Lower lobe of right lung (tissue), 2 donors: ENCODE data around the gene IQSEC3. TPM values are rescaled to one million over a fixed set of nuclear protein-coding genes. Genes with fewer than 3 reads are reported as not detected.

Source experiments
- ATAC-seq, 2 donors: fragments of 200-7000 bp; cut with Tn5 transposase; one replicate each; pipeline ENCODE4 v1.9.1; 2020 to 2022; ENCODE audit warnings: mild to moderate bottlenecking in 2 of 2, moderate library complexity in 2 of 2
- DNase-seq: peaks from one replicate; pipeline ENCODE4 v3.0.0-alpha.2; 2020
- H3K27ac ChIP-seq: fragments of 200-600 bp; one replicate; pipeline ENCODE4 v1.8.0; 2022
- H3K27me3 ChIP-seq: fragments of 200-600 bp; one replicate; pipeline ENCODE4 v1.8.0; 2022; ENCODE audit warnings: low read depth
- H3K36me3 ChIP-seq: fragments of 200-600 bp; one replicate; pipeline ENCODE4 v1.8.0; 2022; ENCODE audit warnings: mild to moderate bottlenecking
- H3K4me1 ChIP-seq: fragments of 200-600 bp; one replicate; pipeline ENCODE4 v1.8.0; 2022
- H3K4me3 ChIP-seq: fragments of 200-600 bp; one replicate; pipeline ENCODE4 v1.8.0; 2022; ENCODE audit warnings: mild to moderate bottlenecking
- H3K9me3 ChIP-seq: fragments of 200-600 bp; one replicate; pipeline ENCODE4 v1.8.0; 2022
- intact Hi-C: fragments of 100-400 bp; cut with DNase I; formaldehyde crosslinking; loops from one replicate; pipeline ENCODE4 v1.11.0; 2022
- total RNA-seq: library from RNA; stranded (reverse); fragmentation: NEBNext Ultra II Directional; extraction: Animal tissue kit (Norgen Biotek cat#: 25700); gene quantifications from one replicate; pipeline ENCODE4 v1.2.1, GENCODE V29; 2021
- TF ChIP-seq, protein P1 (sequence below): fragments of 200-600 bp; IDR thresholded peaks from one replicate; pipeline ENCODE4 v1.8.0; 2022; ENCODE audit warnings: antibody characterized with exemption, mild to moderate bottlenecking
- donor health status: DM: no; HTN: yes; CAD: no; lungs with severe emphysema.

Gene IQSEC3
- total RNA-seq, 1 donor from 2014 or later: 10.7 TPM

DNA sequence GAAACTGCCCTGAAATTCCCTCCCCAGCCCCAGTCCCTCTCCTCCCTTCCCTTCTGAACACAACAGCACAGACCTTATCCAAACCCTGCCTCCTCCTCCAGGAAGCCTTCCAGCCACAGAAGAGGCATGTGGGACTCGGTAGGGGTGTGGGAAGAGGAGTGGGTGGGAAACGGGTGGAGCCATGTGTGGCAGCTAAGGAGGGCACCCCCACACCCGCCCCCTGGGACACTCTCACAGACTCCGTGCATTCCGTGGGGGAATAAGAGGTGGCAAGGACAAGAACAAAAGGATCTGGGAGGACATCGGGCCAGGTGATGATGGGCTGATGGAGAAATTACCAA is 123.0 kb downstream of the IQSEC3 start:
- DNase-seq (peak; percentile 30), ATAC-seq (no peak)
- Histone ChIP-seq H3K4me1 (peaks cover 7% of the 10 kb centered on the region), H3K4me3 (no peak overlapping the region), H3K27ac (no peak overlapping the region), H3K36me3 (no peaks in the 10 kb centered on the region), H3K27me3 (peaks cover 8% of the 10 kb centered on the region), H3K9me3 (no peaks in the 10 kb centered on the region)
- TF ChIP-seq, protein P1, sequence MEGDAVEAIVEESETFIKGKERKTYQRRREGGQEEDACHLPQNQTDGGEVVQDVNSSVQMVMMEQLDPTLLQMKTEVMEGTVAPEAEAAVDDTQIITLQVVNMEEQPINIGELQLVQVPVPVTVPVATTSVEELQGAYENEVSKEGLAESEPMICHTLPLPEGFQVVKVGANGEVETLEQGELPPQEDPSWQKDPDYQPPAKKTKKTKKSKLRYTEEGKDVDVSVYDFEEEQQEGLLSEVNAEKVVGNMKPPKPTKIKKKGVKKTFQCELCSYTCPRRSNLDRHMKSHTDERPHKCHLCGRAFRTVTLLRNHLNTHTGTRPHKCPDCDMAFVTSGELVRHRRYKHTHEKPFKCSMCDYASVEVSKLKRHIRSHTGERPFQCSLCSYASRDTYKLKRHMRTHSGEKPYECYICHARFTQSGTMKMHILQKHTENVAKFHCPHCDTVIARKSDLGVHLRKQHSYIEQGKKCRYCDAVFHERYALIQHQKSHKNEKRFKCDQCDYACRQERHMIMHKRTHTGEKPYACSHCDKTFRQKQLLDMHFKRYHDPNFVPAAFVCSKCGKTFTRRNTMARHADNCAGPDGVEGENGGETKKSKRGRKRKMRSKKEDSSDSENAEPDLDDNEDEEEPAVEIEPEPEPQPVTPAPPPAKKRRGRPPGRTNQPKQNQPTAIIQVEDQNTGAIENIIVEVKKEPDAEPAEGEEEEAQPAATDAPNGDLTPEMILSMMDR: no peak
- intact Hi-C loops: no loop called here

DNA sequence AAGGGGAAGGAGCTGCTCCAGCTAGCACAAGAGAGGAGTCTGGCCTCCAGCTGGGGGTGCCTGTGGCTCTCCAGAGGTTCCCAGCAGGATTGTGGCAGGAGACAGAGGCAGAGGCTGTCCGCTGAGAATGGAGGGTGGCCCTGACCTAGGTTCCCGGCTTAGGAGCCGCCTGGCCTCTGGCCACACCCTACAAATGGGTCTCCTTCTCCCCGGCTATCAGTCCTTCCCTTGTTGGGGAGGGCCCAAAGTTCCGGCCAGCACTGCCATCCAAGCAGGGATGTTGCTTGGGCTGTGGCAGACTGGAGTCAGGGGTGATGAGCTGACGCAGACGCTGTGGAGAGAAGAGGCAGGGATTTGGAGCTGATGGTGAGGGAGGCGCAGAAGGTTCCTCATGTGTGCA is 124.3 kb downstream of the IQSEC3 start:
- Histone ChIP-seq H3K36me3 (no peaks in the 10 kb centered on the region), H3K27ac (no peak overlapping the region)

DNA sequence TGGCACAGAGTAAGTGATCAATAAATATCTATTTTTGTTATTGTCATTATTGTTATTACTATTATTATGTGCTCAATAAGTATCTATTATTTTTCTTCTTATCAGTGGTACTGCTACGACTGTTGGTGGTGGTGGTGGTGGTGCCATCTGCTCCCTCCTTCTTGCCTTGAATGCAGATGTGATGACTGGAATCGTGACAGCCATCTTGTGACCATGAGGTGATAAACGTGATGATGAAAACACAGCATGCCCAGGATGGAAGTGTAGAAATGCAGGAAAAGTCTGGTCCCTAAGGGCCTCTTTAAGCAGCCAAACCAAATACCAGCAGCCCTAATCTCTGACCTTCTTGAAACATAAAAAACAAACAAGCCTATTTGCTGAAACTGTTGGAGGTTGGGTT is 125.0 kb downstream of the IQSEC3 start:
- Histone ChIP-seq H3K27me3 (peaks cover 8% of the 10 kb centered on the region), H3K36me3 (no peaks in the 10 kb centered on the region), H3K4me3 (no peak overlapping the region), H3K4me1 (peaks cover 7% of the 10 kb centered on the region), H3K9me3 (no peaks in the 10 kb centered on the region), H3K27ac (no peak overlapping the region)
- TF ChIP-seq, protein P1: no peak
- intact Hi-C loops: no loop called here
- DNase-seq (no peak), ATAC-seq (no peak)

More for the DNA sequence above, 124.3 kb downstream of the IQSEC3 start:
- intact Hi-C loops: no loop called here
- no peak overlapping the region for H3K4me3 ChIP-seq
- DNase-seq: peak; percentile 30
- peaks cover 8% of the 10 kb centered on the region for H3K27me3 ChIP-seq
- no peaks in the 10 kb centered on the region for H3K9me3 ChIP-seq
- TF ChIP-seq, protein P1: no peak
- ATAC-seq: no peak
- peaks cover 7% of the 10 kb centered on the region for H3K4me1 ChIP-seq

DNA sequence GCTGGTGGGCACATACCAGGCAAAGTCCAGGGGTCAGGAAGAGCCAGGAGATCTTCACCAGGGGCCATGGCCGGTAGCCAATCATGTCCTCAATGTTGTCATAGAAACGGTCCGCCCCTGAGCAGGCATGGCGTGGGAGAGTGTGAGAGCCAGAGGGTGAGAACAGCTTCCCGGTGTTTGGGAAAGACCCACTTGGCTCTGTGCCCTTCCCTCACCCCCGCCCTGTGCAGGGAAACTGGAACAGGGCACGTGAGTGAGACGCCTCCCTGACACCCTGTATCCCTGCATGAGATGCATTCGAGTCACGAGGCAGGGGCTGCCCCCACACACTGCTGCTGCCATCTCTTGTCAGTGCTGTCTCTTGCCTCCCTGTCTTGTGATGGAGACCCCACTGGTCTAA is 126.7 kb downstream of the IQSEC3 start:
- Histone ChIP-seq H3K9me3 (no peaks in the 10 kb centered on the region), H3K27ac (no peak overlapping the region), H3K4me1 (peaks cover 7% of the 10 kb centered on the region), H3K36me3 (no peaks in the 10 kb centered on the region), H3K27me3 (peaks cover 8% of the 10 kb centered on the region), H3K4me3 (no peak overlapping the region)
- intact Hi-C loops: no loop called here
- no peak for ATAC-seq
- TF ChIP-seq, protein P1: no peak
- DNase-seq: peak; percentile 40

DNA sequence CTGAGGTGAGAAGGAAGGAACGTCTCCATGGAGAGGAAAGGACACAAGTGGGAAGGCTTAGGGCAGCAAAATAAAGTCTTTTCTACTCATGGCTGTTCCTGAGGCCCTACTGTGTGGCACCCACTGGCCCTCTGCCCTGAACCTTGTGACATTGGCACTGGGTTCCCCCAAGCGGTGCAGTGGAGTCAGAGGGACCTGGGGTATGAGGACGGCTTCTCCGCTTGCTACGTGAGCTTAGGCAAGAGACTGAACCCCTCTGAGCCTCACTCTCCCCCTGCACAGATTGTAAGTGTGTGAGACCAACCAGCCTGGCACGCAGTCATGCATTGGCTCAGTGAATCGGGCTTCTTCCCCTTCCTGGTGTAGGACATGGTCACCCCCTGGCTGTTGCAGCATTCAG is 127.7 kb downstream of the IQSEC3 start:
- H3K36me3 ChIP-seq: no peaks in the 10 kb centered on the region

More for the DNA sequence above, 127.7 kb downstream of the IQSEC3 start:
- H3K4me3 ChIP-seq: no peak overlapping the region
- intact Hi-C loops: no loop called here
- TF ChIP-seq, protein P1: no peak
- peaks cover 8% of the 10 kb centered on the region for H3K27me3 ChIP-seq
- no peak for ATAC-seq
- no peaks in the 10 kb centered on the region for H3K9me3 ChIP-seq
- DNase-seq: no peak
- peaks cover 5% of the 10 kb centered on the region for H3K4me1 ChIP-seq
- no peak overlapping the region for H3K27ac ChIP-seq
